Endothelial cell of umbilical vein (primary cell): ENCODE measurements around the gene TXNRD2. TPM values are rescaled to one million over a fixed set of nuclear protein-coding genes. Genes with fewer than 3 reads are reported as not detected.
"Not testable (repeated sequence)": the region's sequence is repeated elsewhere in the genome, so short reads cannot be mapped to it uniquely, and the experiment has no call there.

ENCODE experiments used
- BruUV-seq: library from RNA; stranded (reverse); fragments of 400-500 nt; replicated peaks from 2 replicates; lab custom pipeline; 2021; lab: Mats Ljungman, UMichigan
- CTCF ChIA-PET: fragments of 300-600, 350-600 bp; sonication (Branson Sonifier 250); formaldehyde crosslinking; loops from one replicate; lab custom pipeline; 2021; ENCODE audit warnings: antibody characterized with exemption, inconsistent platforms; lab: Charles Lee
- POLR2A ChIA-PET: fragments of 300-600, 350-600 bp; sonication (Branson Sonifier 250); formaldehyde crosslinking; loops from one replicate; lab custom pipeline; 2021; ENCODE audit warnings: antibody characterized with exemption, inconsistent platforms; lab: Charles Lee
- DNase-seq: peaks from one replicate; pipeline ENCODE4 v3.0.0-alpha.2; 2011; ENCODE audit warnings: low read depth, low spot score
- FAIRE-seq: peaks from 2 replicates; lab custom pipeline; 2011; peaks lifted over from hg19 to GRCh38; lab: Jason Lieb, UNC
- H2AFZ ChIP-seq: 2 replicates; pipeline ENCODE4 v1.6.0; 2012; ENCODE audit warnings: low read depth, low read length, control low read depth, inconsistent platforms
- H3K27ac ChIP-seq: 2 replicates; pipeline ENCODE4 v1.5.1; 2011; ENCODE audit warnings: low read depth, mild to moderate bottlenecking, control low read depth, low read length, moderate library complexity; ENCODE audit not compliant: insufficient read depth
- H3K27me3 ChIP-seq, 2 experiments: 2 replicates each; pipeline versions ENCODE4 v1.6.0 to v1.6.1; 2011; ENCODE audit warnings: low read length in 2 of 2, mixed read lengths in 1 of 2; ENCODE audit not compliant: control insufficient read depth in 2 of 2, insufficient read depth in 2 of 2
- H3K36me3 ChIP-seq, 2 experiments: 2 replicates in 1 of 2; 3 replicates in 1 of 2; pipeline ENCODE4 v1.5.1; 2011; ENCODE audit warnings: low read length in 2 of 2, mild to moderate bottlenecking in 1 of 2, moderate library complexity in 1 of 2; ENCODE audit not compliant: control insufficient read depth in 2 of 2, insufficient read depth in 2 of 2; ENCODE audit errors: extremely low read depth in 1 of 2
- H3K4me1 ChIP-seq: 3 replicates; pipeline ENCODE4 v1.5.1; 2011; ENCODE audit warnings: mild to moderate bottlenecking, low read length; ENCODE audit not compliant: control insufficient read depth, insufficient read depth; ENCODE audit errors: extremely low read depth
- H3K4me2 ChIP-seq: 2 replicates; pipeline ENCODE4 v1.6.1; 2011; ENCODE audit warnings: low read length, control low read depth, mixed read lengths; ENCODE audit not compliant: insufficient read depth
- H3K4me3 ChIP-seq, 3 experiments: fragments of 200-600 bp in 1 of 3; sonication (generic), shearing (Covaris generic) in 1 of 3; replicated peaks in 1 of 3; 2 replicates each; pipeline ENCODE4 v1.5.1; 2011 to 2016; ENCODE audit warnings: control low read depth in 3 of 3, low read length in 3 of 3, mild to moderate bottlenecking in 2 of 3, inconsistent platforms in 1 of 3, low read depth in 1 of 3, moderate library complexity in 1 of 3; ENCODE audit not compliant: insufficient read depth in 1 of 3
- H3K79me2 ChIP-seq: 2 replicates; pipeline ENCODE4 v1.6.0; 2012; ENCODE audit warnings: low read length, inconsistent platforms; ENCODE audit not compliant: control insufficient read depth, insufficient read depth
- H3K9ac ChIP-seq: replicated peaks from 2 replicates; pipeline ENCODE3; 2011; ENCODE audit warnings: low read length, control low read depth; ENCODE audit not compliant: insufficient read depth; ENCODE audit errors: extremely low read depth
- H3K9me1 ChIP-seq: replicated peaks from 3 replicates; pipeline ENCODE4 v1.6.0; 2011; ENCODE audit warnings: mild to moderate bottlenecking, low read length; ENCODE audit not compliant: control insufficient read depth, insufficient read depth; ENCODE audit errors: extremely low read depth
- H3K9me3 ChIP-seq: replicated peaks from 2 replicates; pipeline ENCODE4 v1.5.1; 2012; ENCODE audit warnings: low read length, inconsistent platforms; ENCODE audit not compliant: control insufficient read depth, insufficient read depth
- H4K20me1 ChIP-seq: replicated peaks from 2 replicates; pipeline ENCODE3; 2011; ENCODE audit warnings: mild to moderate bottlenecking, low read length; ENCODE audit not compliant: control insufficient read depth, insufficient read depth; ENCODE audit errors: extremely low read depth
- FOS ChIP-seq: IDR thresholded peaks from 2 replicates; pipeline ENCODE4 v1.6.1; 2011; ENCODE audit warnings: mild to moderate bottlenecking, low read length, moderate library complexity, borderline replicate concordance; ENCODE audit not compliant: insufficient read depth
- JUN ChIP-seq: IDR thresholded peaks from 2 replicates; pipeline ENCODE4 v1.6.1; 2011; ENCODE audit warnings: borderline replicate concordance, low read depth; ENCODE audit not compliant: insufficient read length, insufficient read depth
- dilution Hi-C: fragments of 300-500 bp; cut with MboI; formaldehyde crosslinking; loops from one replicate; pipeline ENCODE4 v1.15.0; 2019; ENCODE audit warnings: low sequenced_read_pairs; ENCODE audit not compliant: extremely low pct_ligation_motif_present
- intact Hi-C: fragments of 100-400 bp; cut with micrococcal nuclease; formaldehyde crosslinking; loops from one replicate; pipeline ENCODE4 v1.10.0; 2022
- polyA plus RNA-seq, 4 experiments: library from polyadenylated mRNA; depleted of rRNA in 3 of 4; stranded (reverse) in 3 of 4; unstranded in 1 of 4; fragments of >200 nt; gene quantifications; 2 replicates each; pipeline versions ENCODE4 v1.2.1 to v1.2.3, GENCODE V29; 2011 to 2012; ENCODE audit warnings: missing spikeins in 1 of 4
- total RNA-seq: library from RNA; stranded (reverse); gene quantifications from 2 replicates; pipeline ENCODE4 v1.2.3, GENCODE V29; 2021

Gene TXNRD2
- total and polyA plus RNA-seq, 2 donors (not counting 3 experiments of a cell fraction or from before 2014, with no cell fraction given) = 211 to 440 TPM

DNA sequence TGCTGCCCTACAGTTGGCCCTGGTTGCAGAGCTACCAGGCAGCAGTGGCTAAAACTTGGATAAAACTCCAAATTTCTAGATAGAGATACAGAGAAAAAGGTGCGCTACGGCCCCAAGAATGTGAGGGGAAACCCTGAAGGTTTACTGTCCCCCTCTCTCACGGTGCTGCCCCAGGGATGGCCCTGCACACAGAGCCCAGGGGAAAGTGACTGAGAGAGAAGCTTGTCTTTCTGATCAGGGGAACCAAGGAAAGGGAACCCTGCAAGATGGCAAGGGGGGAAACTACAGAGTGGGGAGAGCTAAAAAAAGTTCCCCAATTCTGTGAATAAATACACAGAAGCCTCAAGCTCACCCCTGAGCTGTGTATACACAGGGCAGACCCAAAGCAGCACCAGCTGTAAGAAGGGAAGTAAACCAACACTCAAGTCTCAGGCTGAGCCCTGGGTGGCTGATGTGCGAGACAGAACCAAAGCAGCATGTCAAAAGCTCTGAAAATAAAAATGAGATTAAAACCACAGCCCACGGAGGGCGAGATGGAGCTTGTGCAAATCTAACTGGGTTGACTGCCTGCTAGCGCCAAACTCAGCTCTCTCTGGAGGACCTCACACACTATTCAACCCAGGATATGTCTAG is 109.0 kb downstream of the TXNRD2 start:
- CTCF ChIA-PET = interaction anchor here (0.8 to 2.3 kb wide), 5 partner anchors 9 to 102 kb away, joined by 3 to 9 read pairs (median 4); no protein-coding TSS in a partner anchor
- Histone ChIP-seq H2AFZ (no peak overlapping the region), H3K27me3 (no peaks in the 10 kb centered on the region), H3K4me2 (no peak overlapping the region), H3K9me3 (no peaks in the 10 kb centered on the region), H3K4me3 (no peak overlapping the region), H3K4me1 (no peaks in the 10 kb centered on the region), H3K36me3 (no peaks in the 10 kb centered on the region), H3K9me1 (no peaks in the 10 kb centered on the region), H3K9ac (no peak overlapping the region), H3K27ac (no peak overlapping the region), H3K79me2 (no peaks in the 10 kb centered on the region), H4K20me1 (no peaks in the 10 kb centered on the region)
- POLR2A ChIA-PET = interaction anchor here (1.2 kb wide), 1 partner anchor 11 kb away, joined by 4 read pairs; no protein-coding TSS in a partner anchor
- intact Hi-C loops = no loop called here
- FAIRE-seq (no peak), DNase-seq (no peak)
- dilution Hi-C loops = no loop called here
- no TSS peak for BruUV-seq
- no peak for TF ChIP-seq JUN
- TF ChIP-seq FOS = no peak

- H2AFZ ChIP-seq, H3K9me1 ChIP-seq, H3K4me2 ChIP-seq, H3K9ac ChIP-seq, H3K9me3 ChIP-seq, dilution Hi-C loops, DNase-seq, H4K20me1 ChIP-seq, FAIRE-seq, intact Hi-C loops, BruUV-seq, H3K4me1 ChIP-seq, H3K36me3 ChIP-seq, H3K27ac ChIP-seq, H3K27me3 ChIP-seq, H3K79me2 ChIP-seq, H3K4me3 ChIP-seq: not testable (repeated sequence)
- POLR2A ChIA-PET = interaction anchor here (1.2 kb wide), 1 partner anchor 12 kb away, joined by 4 read pairs; no protein-coding TSS in a partner anchor
- CTCF ChIA-PET = interaction anchor here (0.8 to 2.3 kb wide), 5 partner anchors 9 to 102 kb away, joined by 3 to 9 read pairs (median 4); no protein-coding TSS in a partner anchor
These were observed 109.6 kb downstream of the TXNRD2 start for GRCh38 chr22:19831979-19832378.
